Right lobe of liver (tissue), 6 donors: Measurements from ENCODE around the gene NBAS. TPM values are rescaled to one million over a fixed set of nuclear protein-coding genes. Genes with fewer than 3 reads are reported as not detected.

Experiments
- ATAC-seq, 4 donors: fragments of 200-7000 bp; cut with Tn5 transposase; one replicate each; pipeline ENCODE4 v1.9.1; 2020; ENCODE audit warnings: mild to moderate bottlenecking in 4 of 4, moderate library complexity in 4 of 4
- DNase-seq, 3 donors: peaks; one replicate each; pipeline ENCODE4 v3.0.0-alpha.2; 2020
- H3K27ac ChIP-seq, 3 donors: fragments of 200-600 bp; one replicate each; pipeline ENCODE4 v1.8.0; 2022
- H3K27me3 ChIP-seq, 2 donors: fragments of 200-600 bp; one replicate each; pipeline ENCODE4 v1.8.0; 2022
- H3K36me3 ChIP-seq, 4 donors: fragments of 200-600 bp; sonication (generic) in 1 of 4; one replicate each; pipeline versions ENCODE4 v1.5.1 to v1.8.0; 2017 to 2022; ENCODE audit warnings: control low read depth in 1 of 4
- H3K4me1 ChIP-seq, 4 donors: fragments of 200-600 bp; sonication (generic) in 1 of 4; one replicate each; pipeline versions ENCODE4 v1.5.1 to v1.8.0; 2017 to 2022; ENCODE audit warnings: control low read depth in 1 of 4
- H3K4me3 ChIP-seq, 3 donors: fragments of 200-600 bp; one replicate each; pipeline ENCODE4 v1.8.0; 2022
- H3K9me3 ChIP-seq, 4 donors: fragments of 200-600 bp; sonication (generic) in 1 of 4; one replicate each; pipeline versions ENCODE4 v1.5.1 to v1.8.0; 2017 to 2022; ENCODE audit warnings: control low read depth in 1 of 4
- POLR2A ChIP-seq: fragments of 450-650 bp; IDR thresholded peaks from one replicate; pipeline ENCODE4 v1.6.1; 2017; ENCODE audit warnings: antibody characterized with exemption, mild to moderate bottlenecking
- WGBS: methylation state at CpG from one replicate; pipeline ENCODE4 v1.1.6; 2018; ENCODE audit warnings: low coverage, low lambda C conversion rate; ENCODE audit not compliant: insufficient coverage; ENCODE audit errors: missing lambda C conversion rate; 5-methylcytosine and 5-hydroxymethylcytosine counted together
- intact Hi-C, 2 donors: fragments of 100-400 bp; cut with DNase I; formaldehyde crosslinking; loops; one replicate each; pipeline versions ENCODE4 v1.11.2 to v1.14.1; 2022
- total RNA-seq, 6 experiments: library from RNA; depleted of rRNA in 2 of 6; stranded (reverse); fragments of >200 nt in 2 of 6; fragmentation: NEBNext Ultra II Directional in 3 of 6; extraction: Animal tissue kit (Norgen Biotek cat#: 25700) in 3 of 6; gene quantifications; one replicate each; pipeline versions ENCODE4 v1.1.0 to v1.2.4, GENCODE V29; 2016 to 2023
- TF ChIP-seq, protein P1 (sequence below), 4 donors: fragments of 200-600 bp in 3 of 4; fragments of 450-650 bp in 1 of 4; IDR thresholded peaks; one replicate each; pipeline versions ENCODE4 v1.5.1 to v1.8.0; 2016 to 2022; ENCODE audit warnings: antibody characterized with exemption in 4 of 4, mild to moderate bottlenecking in 2 of 4
- donor health status: DM: no; HTN: yes; CAD: no.
- donor health status: DM: no; HTN: no; CAD: no.
- donor health status: DM: no; HTN: no; CAD: no.
- donor health status: DM: no; HTN: yes; CAD: no.
- donor health status: DM: no; HTN: yes; CAD: no.

The NBAS gene
- total RNA-seq, 6 experiments from 2014 or later: 16.1 to 21.8 (median 18.5) TPM

DNA sequence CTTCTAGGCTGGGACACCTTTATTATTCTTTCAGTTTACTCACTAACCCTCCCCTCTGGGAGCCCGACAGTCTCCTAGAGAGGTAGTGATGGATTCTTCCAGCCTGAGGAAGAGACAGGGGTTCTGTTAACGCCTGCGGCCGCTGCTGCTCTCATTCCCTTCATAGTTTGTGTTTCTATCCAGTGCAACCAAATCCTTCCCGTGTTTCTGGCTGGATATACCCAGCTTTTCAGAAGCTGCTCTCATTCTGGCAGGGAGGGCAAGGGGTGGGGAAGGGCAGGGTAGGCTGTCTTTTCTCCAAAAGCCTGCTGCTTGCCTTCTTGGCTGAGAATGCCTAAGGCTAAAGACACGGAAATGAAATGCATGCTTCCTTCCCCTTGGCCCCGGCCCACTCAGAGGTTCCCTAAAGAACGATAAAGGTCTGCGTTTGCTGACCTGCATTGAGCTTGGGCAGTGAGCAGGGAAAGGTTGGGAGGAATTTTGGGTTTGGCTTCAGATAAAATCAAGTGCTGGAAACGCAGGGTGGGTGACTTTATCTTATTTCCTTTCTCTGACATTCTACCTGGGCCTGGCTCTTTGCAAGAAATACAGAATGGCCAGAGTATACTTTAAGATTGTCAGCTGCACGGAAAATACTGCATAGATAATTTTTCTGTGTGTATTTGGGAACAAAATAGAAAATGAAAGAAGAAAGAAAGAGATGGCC lies 390.9 kb downstream of the NBAS start:
- peaks cover 0 to 3% (median 0%) of the 10 kb centered on the region in 4 donors for H3K4me1 ChIP-seq
- intact Hi-C loops: no loop called here
- peaks cover 0 to 2% (median 0%) of the 10 kb centered on the region in 4 donors for H3K36me3 ChIP-seq
- DNase-seq (no peak), ATAC-seq (peak in 2 of 4 donors; percentile 51 to 58)
- H3K27me3 ChIP-seq: no peaks in the 10 kb centered on the region
- TF ChIP-seq, protein P1, sequence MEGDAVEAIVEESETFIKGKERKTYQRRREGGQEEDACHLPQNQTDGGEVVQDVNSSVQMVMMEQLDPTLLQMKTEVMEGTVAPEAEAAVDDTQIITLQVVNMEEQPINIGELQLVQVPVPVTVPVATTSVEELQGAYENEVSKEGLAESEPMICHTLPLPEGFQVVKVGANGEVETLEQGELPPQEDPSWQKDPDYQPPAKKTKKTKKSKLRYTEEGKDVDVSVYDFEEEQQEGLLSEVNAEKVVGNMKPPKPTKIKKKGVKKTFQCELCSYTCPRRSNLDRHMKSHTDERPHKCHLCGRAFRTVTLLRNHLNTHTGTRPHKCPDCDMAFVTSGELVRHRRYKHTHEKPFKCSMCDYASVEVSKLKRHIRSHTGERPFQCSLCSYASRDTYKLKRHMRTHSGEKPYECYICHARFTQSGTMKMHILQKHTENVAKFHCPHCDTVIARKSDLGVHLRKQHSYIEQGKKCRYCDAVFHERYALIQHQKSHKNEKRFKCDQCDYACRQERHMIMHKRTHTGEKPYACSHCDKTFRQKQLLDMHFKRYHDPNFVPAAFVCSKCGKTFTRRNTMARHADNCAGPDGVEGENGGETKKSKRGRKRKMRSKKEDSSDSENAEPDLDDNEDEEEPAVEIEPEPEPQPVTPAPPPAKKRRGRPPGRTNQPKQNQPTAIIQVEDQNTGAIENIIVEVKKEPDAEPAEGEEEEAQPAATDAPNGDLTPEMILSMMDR (IDR thresholded peaks at IDR 0.05): no peak
- TF ChIP-seq POLR2A: no peak
- H3K27ac ChIP-seq: no peak overlapping the region
- H3K9me3 ChIP-seq: no peaks in the 10 kb centered on the region
- WGBS: 72% methylated on average over 11 of the region's 11 CpGs
- H3K4me3 ChIP-seq: no peak overlapping the region

DNA sequence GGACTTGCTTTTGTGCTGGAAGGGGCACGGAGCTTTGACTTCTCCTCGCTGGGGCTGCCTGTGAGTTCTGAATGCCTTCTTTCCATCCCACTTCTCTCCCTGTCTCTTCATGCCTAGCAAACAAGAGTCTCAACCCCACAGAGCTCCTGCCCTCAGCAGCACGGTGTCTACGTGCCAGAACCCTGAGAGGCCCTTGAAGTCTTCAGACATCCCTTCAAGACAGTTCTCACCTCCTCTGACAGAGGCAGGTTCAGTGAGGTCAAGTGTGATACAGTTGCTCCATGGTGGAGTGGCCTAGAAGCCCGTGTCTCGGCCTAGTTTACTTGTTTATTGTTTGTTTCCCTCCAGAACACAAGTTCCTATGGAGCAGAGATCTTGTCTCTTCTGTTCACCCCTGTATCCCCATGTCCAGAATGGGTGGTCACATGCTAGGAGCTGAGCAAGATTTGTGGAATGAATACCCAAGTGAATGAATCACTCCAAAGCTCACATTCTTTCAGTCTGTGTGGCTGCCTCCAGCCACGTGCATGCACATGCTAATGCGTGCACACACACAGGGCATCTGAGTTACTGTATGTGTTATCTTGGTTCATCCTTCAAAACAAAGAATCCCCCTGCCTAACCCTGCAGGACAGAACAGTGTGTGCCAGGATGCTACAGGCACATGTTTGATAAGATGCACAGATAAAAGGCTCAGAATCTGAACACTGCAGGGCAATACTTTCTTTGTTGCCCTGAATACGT lies 391.6 kb downstream of the NBAS start:
- no peaks in the 10 kb centered on the region for H3K9me3 ChIP-seq
- H3K4me1 ChIP-seq: peaks cover 0 to 3% (median 0%) of the 10 kb centered on the region in 4 donors
- TF ChIP-seq, protein P1 (IDR thresholded peaks at IDR 0.05): no peak
- no peak for TF ChIP-seq POLR2A
- intact Hi-C loops: no loop called here
- H3K27me3 ChIP-seq: no peaks in the 10 kb centered on the region
- ATAC-seq (peak in 3 of 4 donors; percentile 30 to 58 (median 33)), DNase-seq (no peak)
- peaks cover 0 to 2% (median 0%) of the 10 kb centered on the region in 4 donors for H3K36me3 ChIP-seq
- WGBS: 84% methylated on average over 7 of the region's 9 CpGs
- H3K4me3 ChIP-seq: no peak overlapping the region
- H3K27ac ChIP-seq: no peak overlapping the region

DNA sequence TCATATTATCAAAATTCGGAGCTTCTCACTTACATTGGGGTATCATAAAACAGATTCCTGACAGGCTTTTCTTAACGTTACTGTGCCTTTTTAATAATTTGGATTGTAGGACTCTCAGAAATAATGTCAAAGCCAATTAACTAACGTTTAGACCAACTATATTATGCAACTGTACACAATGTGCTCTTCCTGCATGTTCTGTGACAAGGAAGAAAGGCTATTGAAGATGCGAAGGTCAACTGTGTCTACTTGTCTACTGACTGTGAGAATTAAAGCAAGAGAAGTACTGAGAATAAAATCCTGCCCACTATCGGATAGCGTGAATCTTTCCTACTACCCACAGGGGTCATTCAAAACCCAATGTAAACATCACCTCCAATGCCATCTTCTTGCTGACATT lies 393.0 kb downstream of the NBAS start:
- ATAC-seq (no peak), DNase-seq (no peak)
- 83% methylated on average over 6 of the region's 6 CpGs for WGBS
- Histone ChIP-seq H3K4me1 (peaks cover 0 to 2% (median 0%) of the 10 kb centered on the region in 4 donors), H3K4me3 (no peak overlapping the region), H3K27ac (no peak overlapping the region), H3K27me3 (no peaks in the 10 kb centered on the region), H3K9me3 (no peaks in the 10 kb centered on the region), H3K36me3 (peaks cover 0 to 2% (median 0%) of the 10 kb centered on the region in 4 donors)
- no peak for TF ChIP-seq POLR2A
- TF ChIP-seq, protein P1 (IDR thresholded peaks at IDR 0.05): no peak
- intact Hi-C loops: no loop called here

DNA sequence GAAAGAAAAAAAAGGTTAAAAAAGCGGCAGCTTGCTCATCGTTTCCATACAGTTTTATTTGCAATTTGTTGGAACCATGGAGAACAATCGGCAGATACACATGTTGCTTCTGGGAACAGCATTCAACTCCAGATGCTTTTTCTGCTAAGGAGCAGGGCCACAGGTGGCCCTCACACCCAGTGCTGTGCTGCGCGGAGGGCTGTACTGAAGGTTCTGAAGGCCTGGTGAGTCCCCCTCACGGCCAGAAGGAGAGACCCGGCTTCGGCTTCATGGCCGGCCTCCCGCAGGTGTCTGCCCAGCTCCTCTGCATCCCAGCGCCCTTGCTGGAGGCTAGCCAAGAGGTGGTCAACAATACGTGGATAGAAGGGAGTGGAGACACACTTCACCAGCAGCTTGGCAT lies 394.3 kb downstream of the NBAS start:
- no peaks in the 10 kb centered on the region for H3K4me1 ChIP-seq
- no peak for ATAC-seq
- H3K27ac ChIP-seq: no peak overlapping the region
- intact Hi-C loops: no loop called here
- no peaks in the 10 kb centered on the region for H3K9me3 ChIP-seq
- WGBS: 85% methylated on average over 5 of the region's 12 CpGs
- no peaks in the 10 kb centered on the region for H3K27me3 ChIP-seq
- DNase-seq: no peak
- peaks cover 0 to 2% (median 0%) of the 10 kb centered on the region in 4 donors for H3K36me3 ChIP-seq
- TF ChIP-seq, protein P1 (IDR thresholded peaks at IDR 0.05): no peak
- no peak overlapping the region for H3K4me3 ChIP-seq
